ENCODE results near the gene C14orf180.

Gene C14orf180

DNA sequence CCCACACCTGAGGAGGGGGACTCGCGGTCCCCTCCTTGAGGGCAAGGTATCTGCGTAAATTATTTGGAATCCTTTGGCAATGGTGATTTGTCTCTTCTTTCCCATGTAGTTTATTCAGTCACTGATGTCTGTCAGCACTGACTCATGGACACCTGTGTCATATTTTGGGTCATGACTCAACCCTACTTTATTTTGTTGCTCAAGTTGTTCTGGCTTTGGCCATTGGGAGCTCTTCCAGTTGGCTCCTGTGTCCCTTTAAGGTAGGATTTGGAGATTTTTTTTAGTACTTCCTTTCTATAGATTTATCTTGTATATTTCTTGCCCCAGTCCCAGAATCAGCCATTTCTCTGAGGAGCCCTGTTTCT is 47.4 kb upstream of the C14orf180 start:
- Histone ChIP-seq H3K27ac (ENCODE audit: low read depth, low read length) (no peak overlapping the region), H3K79me2 (ENCODE audit: insufficient read depth, low read length) (no peaks in the 10 kb centered on the region), H2AFZ (ENCODE audit: low read depth, low read length, severe bottlenecking) (no peak overlapping the region), H3K36me3 (ENCODE audit: low read length) (no peaks in the 10 kb centered on the region), H3K9me3 (ENCODE audit: insufficient read depth, low read length) (no peaks in the 10 kb centered on the region), H3K4me3 (ENCODE audit: insufficient read depth, low read length, poor library complexity, severe bottlenecking) (no peak overlapping the region), H3K27me3 (ENCODE audit: low read length) (no peaks in the 10 kb centered on the region), H4K20me1 (ENCODE audit: low read depth, low read length) (no peaks in the 10 kb centered on the region), H3K4me2 (ENCODE audit: low read depth, low read length, poor library complexity, severe bottlenecking) (no peak overlapping the region), H3F3A (ENCODE audit: insufficient read depth) (no peaks in the 10 kb centered on the region), H3K9me2 (replicated peaks; ENCODE audit: insufficient read depth, low read length) (no peaks in the 10 kb centered on the region), H3K9ac (ENCODE audit: low read length) (no peak overlapping the region)
- no peak for TF ChIP-seq EZH2phosphoT487 (conservative IDR thresholded peaks at IDR 0.05; ENCODE audit: low read length)
- TF ChIP-seq, protein P1, sequence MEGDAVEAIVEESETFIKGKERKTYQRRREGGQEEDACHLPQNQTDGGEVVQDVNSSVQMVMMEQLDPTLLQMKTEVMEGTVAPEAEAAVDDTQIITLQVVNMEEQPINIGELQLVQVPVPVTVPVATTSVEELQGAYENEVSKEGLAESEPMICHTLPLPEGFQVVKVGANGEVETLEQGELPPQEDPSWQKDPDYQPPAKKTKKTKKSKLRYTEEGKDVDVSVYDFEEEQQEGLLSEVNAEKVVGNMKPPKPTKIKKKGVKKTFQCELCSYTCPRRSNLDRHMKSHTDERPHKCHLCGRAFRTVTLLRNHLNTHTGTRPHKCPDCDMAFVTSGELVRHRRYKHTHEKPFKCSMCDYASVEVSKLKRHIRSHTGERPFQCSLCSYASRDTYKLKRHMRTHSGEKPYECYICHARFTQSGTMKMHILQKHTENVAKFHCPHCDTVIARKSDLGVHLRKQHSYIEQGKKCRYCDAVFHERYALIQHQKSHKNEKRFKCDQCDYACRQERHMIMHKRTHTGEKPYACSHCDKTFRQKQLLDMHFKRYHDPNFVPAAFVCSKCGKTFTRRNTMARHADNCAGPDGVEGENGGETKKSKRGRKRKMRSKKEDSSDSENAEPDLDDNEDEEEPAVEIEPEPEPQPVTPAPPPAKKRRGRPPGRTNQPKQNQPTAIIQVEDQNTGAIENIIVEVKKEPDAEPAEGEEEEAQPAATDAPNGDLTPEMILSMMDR (IDR thresholded peaks at IDR 0.05; ENCODE audit: insufficient read depth, low read length, poor library complexity, severe bottlenecking) = no peak

DNA sequence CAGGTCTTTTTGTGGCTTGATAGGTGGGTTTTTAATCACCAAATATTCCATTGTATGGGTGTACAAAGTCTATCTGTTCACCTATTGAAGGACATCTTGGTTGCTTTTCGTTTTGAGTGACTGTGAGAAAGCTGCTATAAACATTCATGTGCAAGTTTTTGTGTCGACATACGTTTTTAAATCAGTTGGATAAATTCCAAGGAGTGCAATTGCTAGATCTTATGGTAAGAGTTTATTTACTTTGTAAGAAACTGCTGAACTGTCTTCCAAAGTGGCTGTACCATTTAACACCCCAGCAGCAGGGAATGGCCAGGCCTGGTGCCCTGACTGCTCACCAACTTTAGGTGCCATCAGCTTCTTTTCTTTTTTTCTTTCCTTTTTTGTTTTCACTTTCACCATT is 45.5 kb upstream of the C14orf180 start:
- Histone ChIP-seq H3K9me2 (replicated peaks; ENCODE audit: insufficient read depth, low read length) (no peaks in the 10 kb centered on the region), H3K4me3 (ENCODE audit: insufficient read depth, low read length, poor library complexity, severe bottlenecking) (no peak overlapping the region), H3K79me2 (ENCODE audit: insufficient read depth, low read length) (no peaks in the 10 kb centered on the region), H4K20me1 (ENCODE audit: low read depth, low read length) (no peaks in the 10 kb centered on the region), H3K9me3 (ENCODE audit: insufficient read depth, low read length) (no peaks in the 10 kb centered on the region), H3K36me3 (ENCODE audit: low read length) (no peaks in the 10 kb centered on the region), H3K9ac (ENCODE audit: low read length) (no peak overlapping the region), H3K4me2 (ENCODE audit: low read depth, low read length, poor library complexity, severe bottlenecking) (no peak overlapping the region), H3K27me3 (ENCODE audit: low read length) (no peaks in the 10 kb centered on the region), H3K27ac (ENCODE audit: low read depth, low read length) (no peak overlapping the region), H3F3A (ENCODE audit: insufficient read depth) (no peaks in the 10 kb centered on the region), H2AFZ (ENCODE audit: low read depth, low read length, severe bottlenecking) (no peak overlapping the region)
- no peak for TF ChIP-seq EZH2phosphoT487 (conservative IDR thresholded peaks at IDR 0.05; ENCODE audit: low read length)
- TF ChIP-seq, protein P1 (IDR thresholded peaks at IDR 0.05; ENCODE audit: insufficient read depth, low read length, poor library complexity, severe bottlenecking) = no peak

DNA sequence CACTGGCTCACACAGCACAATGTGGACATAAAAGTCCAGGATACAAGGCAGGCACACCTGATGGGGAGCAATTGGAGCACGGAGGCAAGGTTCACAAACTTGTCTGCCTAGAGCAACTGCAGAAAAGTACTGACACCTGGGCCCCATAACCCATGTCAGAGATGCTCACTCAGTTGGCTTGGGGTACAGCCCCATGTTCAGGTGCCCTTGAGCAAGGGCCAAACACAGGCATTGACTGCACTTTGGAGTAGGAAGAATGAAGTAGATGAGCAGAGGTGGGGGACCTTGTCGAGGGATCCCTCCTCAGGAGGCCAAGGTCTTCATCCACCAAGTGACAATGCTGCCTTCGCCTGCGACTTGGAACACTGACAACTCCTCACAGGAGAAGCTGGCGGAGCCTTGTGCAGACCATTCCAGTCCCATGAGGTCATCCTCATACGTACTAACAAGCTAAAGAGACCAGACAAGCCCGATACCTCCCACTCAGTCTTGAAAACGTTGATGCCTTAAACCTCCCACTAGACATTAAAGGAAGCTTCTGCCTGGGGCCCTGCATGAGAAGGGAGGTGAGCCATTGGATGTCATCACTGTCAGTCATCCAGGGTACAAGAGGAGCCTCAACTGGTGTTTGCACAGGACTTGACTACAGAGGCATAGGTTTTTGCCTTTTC is 42.5 kb upstream of the C14orf180 start:
- no peaks in the 10 kb centered on the region for H4K20me1 ChIP-seq (ENCODE audit: low read depth, low read length)
- H3K27ac ChIP-seq (ENCODE audit: low read depth, low read length) = no peak overlapping the region
- no peaks in the 10 kb centered on the region for H3K9me2 ChIP-seq (replicated peaks; ENCODE audit: insufficient read depth, low read length)
- no peaks in the 10 kb centered on the region for H3K79me2 ChIP-seq (ENCODE audit: insufficient read depth, low read length)
- H3K9me3 ChIP-seq (ENCODE audit: insufficient read depth, low read length) = no peaks in the 10 kb centered on the region
- no peak overlapping the region for H2AFZ ChIP-seq (ENCODE audit: low read depth, low read length, severe bottlenecking)
- H3K4me3 ChIP-seq (ENCODE audit: insufficient read depth, low read length, poor library complexity, severe bottlenecking) = no peak overlapping the region
- no peaks in the 10 kb centered on the region for H3F3A ChIP-seq (ENCODE audit: insufficient read depth)
- no peak for TF ChIP-seq EZH2phosphoT487 (conservative IDR thresholded peaks at IDR 0.05; ENCODE audit: low read length)
- TF ChIP-seq, protein P1 (IDR thresholded peaks at IDR 0.05; ENCODE audit: insufficient read depth, low read length, poor library complexity, severe bottlenecking) = no peak
- no peaks in the 10 kb centered on the region for H3K27me3 ChIP-seq (ENCODE audit: low read length)
- no peaks in the 10 kb centered on the region for H3K36me3 ChIP-seq (ENCODE audit: low read length)
- no peak overlapping the region for H3K4me2 ChIP-seq (ENCODE audit: low read depth, low read length, poor library complexity, severe bottlenecking)
- no peak overlapping the region for H3K9ac ChIP-seq (ENCODE audit: low read length)

All from SU-DHL-6 (cell line).